HEK293T (cell line): ENCODE measurements around the gene INS.

Experiments
- BHLHE40 ChIP-seq: fragments of 450-650 bp; IDR thresholded peaks from 2 replicates; pipeline ENCODE4 v1.6.1; 2016; ENCODE audit warnings: mild to moderate bottlenecking, moderate library complexity, borderline replicate concordance
- SP1 ChIP-seq: fragments of 450-650 bp; IDR thresholded peaks from 2 replicates; pipeline ENCODE4 v1.6.1; 2017

DNA sequence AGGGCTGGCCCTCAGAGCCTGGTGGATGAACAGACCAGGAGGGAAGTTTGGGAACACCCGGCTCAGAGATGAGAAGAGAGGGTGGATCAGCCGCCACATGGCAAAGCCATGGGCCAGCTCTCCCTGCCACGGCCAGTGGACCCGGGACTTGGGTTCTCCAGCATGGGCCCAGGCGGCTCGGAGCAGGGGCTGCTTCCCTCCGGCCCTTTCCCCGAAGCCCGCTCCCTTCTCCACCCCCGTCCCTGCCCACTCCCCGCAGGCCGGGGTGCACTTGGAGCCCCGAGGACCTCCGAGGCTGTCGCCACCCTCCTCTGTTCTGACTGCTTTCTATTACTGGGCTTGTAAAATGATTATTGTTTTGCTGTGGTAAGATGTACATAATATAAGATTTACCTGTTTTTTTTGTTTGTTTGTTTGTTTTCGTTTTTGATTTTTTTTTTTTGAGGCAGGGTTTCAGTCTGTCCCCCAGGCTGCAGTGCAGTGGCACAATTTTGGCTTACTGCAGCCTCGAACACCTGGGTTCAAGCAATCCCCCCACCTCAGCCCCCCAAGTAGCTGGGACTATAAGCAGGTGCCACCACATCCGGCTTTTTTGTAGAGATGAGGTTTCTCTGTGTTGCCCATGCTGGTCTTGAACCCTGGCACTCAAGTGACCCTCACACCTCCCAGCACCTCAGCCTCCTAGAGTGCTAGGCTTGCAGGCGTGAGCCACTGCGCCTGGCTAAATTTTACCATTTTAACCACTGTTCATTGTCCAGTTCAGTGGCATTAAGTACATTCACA is 21.9 kb upstream of the INS start:
- no peak for TF ChIP-seq BHLHE40
- TF ChIP-seq SP1, result no peak
